Measurements from ENCODE around the gene CERT1.

DNA sequence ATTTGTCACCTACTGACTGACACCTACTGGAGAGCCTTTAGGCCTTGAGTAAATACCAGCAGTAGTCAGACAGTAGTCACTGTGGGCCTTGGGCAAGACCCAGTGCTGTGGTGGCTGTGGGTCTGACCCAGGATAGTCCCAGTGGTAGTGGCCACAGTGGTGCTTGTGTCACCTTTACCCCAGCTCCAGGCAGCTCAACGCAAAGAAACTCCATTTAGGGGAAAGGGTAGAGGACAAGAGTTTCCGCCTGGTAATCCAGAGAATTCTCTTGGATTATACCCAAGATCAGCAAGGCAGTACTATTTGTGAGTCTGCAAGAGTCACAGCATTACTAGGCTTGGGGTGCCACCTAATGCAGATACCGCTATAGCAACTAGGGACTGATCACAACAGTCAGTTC is 28.9 kb downstream of the CERT1 start:
- TF ChIP-seq, protein P1, sequence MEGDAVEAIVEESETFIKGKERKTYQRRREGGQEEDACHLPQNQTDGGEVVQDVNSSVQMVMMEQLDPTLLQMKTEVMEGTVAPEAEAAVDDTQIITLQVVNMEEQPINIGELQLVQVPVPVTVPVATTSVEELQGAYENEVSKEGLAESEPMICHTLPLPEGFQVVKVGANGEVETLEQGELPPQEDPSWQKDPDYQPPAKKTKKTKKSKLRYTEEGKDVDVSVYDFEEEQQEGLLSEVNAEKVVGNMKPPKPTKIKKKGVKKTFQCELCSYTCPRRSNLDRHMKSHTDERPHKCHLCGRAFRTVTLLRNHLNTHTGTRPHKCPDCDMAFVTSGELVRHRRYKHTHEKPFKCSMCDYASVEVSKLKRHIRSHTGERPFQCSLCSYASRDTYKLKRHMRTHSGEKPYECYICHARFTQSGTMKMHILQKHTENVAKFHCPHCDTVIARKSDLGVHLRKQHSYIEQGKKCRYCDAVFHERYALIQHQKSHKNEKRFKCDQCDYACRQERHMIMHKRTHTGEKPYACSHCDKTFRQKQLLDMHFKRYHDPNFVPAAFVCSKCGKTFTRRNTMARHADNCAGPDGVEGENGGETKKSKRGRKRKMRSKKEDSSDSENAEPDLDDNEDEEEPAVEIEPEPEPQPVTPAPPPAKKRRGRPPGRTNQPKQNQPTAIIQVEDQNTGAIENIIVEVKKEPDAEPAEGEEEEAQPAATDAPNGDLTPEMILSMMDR (IDR thresholded peaks at IDR 0.05) = no peak
- TF ChIP-seq POLR2A (IDR thresholded peaks at IDR 0.05) = no peak
